Ovary (tissue), 9 donors: ENCODE data around the gene MICALL2. TPM values are rescaled to one million over a fixed set of nuclear protein-coding genes. Genes with fewer than 3 reads are reported as not detected.

ENCODE experiments used
- DNase-seq, 5 donors: peaks; one replicate each; pipeline ENCODE4 v3.0.0-alpha.2; 2019 to 2020
- H3K27ac ChIP-seq, 2 donors: fragments of 200-600 bp; one replicate each; pipeline versions ENCODE4 v1.5.1 to v1.8.0; 2019 to 2022
- H3K27me3 ChIP-seq: fragments of 200-600 bp; one replicate; pipeline ENCODE4 v1.8.0; 2022
- H3K36me3 ChIP-seq: fragments of 200-600 bp; sonication (generic); one replicate; pipeline ENCODE4 v1.5.1; 2019
- H3K4me1 ChIP-seq: one replicate; pipeline ENCODE4 v1.8.1; 2013; ENCODE audit warnings: mild to moderate bottlenecking, moderate library complexity; ENCODE audit not compliant: insufficient read depth
- H3K4me3 ChIP-seq: fragments of 200-600 bp; sonication (generic); one replicate; pipeline ENCODE4 v1.5.1; 2017
- H3K9me3 ChIP-seq, 2 donors: fragments of 200-600 bp in 1 of 2; sonication (generic) in 1 of 2; one replicate each; pipeline versions ENCODE4 v1.5.1 to v1.8.1; 2013 to 2019; ENCODE audit warnings: mild to moderate bottlenecking in 1 of 2, moderate library complexity in 1 of 2
- CTCF ChIP-seq, 3 donors: fragments of 450-650 bp in 2 of 3; fragments of 200-600 bp in 1 of 3; IDR thresholded peaks; one replicate each; pipeline versions ENCODE4 v1.5.1 to v1.8.0; 2016 to 2022; ENCODE audit warnings: antibody characterized with exemption in 3 of 3, mild to moderate bottlenecking in 1 of 3
- EP300 ChIP-seq: sonication (generic); formaldehyde crosslinking; IDR thresholded peaks from one replicate; pipeline ENCODE4 v1.6.1; 2017; ENCODE audit warnings: antibody characterized with exemption
- POLR2A ChIP-seq: fragments of 450-650 bp; IDR thresholded peaks from one replicate; pipeline ENCODE4 v1.6.1; 2017; ENCODE audit warnings: antibody characterized with exemption, mild to moderate bottlenecking, moderate library complexity
- WGBS, 3 donors: extraction: QIAGEN DNeasy Blood & Tissue Kit in 1 of 3; methylation state at CpG; one replicate each; pipeline versions ENCODE4 v1.1.5 to v1.1.7; 2013 to 2017; 5-methylcytosine and 5-hydroxymethylcytosine counted together
- intact Hi-C, 4 donors: fragments of 100-400 bp; cut with DNase I; formaldehyde crosslinking; loops; one replicate each; pipeline versions ENCODE4 v1.11.0 to v1.15.1; 2022 to 2023
- polyA plus RNA-seq, 2 donors: library from polyadenylated mRNA; stranded (reverse); fragments of 200-250 nt in 1 of 2; fragments of 350-450 nt in 1 of 2; fragmentation: Illumina TruSeq in 1 of 2; extraction: RNeasy Lipid Tissue Mini Kit (QIAGEN cat#74804) in 1 of 2; gene quantifications; one replicate each; pipeline ENCODE4 v1.2.3, GENCODE V29; 2013 to 2014
- total RNA-seq, 7 donors: library from RNA; depleted of rRNA in 2 of 7; stranded (reverse); fragments of >200 nt in 2 of 7; fragmentation: NEBNext Ultra II Directional in 3 of 7; extraction: Animal tissue kit (Norgen Biotek cat#: 25700) in 3 of 7; gene quantifications; one replicate each; pipeline versions ENCODE4 v1.1.0 to v1.2.4, GENCODE V29; 2016 to 2023
- donor health status: DM: no; HTN: no; CAD: no; lungs with moderate emphysema.
- donor health status: DM: no; HTN: no; CAD: no.
- donor health status: Bipolar disorder and iron deficiency.
- donor health status: DM: yes; HTN: yes; CAD: no.
- donor health status: DM: no; HTN: no; CAD: no.
- donor health status: DM: yes; HTN: yes; CAD: no.

Gene MICALL2
- total and polyA plus RNA-seq, 9 donors, result 0.95 to 13.4 (median 6.5) TPM

- WGBS, 3 donors, result 24 to 30% (median 25%) methylated on average over 17 to 21 of the region's 21 CpGs
- TF ChIP-seq POLR2A, result no peak
- no peak for TF ChIP-seq EP300
- TF ChIP-seq CTCF (IDR thresholded peaks at IDR 0.05), result no peak
- H3K9me3 ChIP-seq, result peaks cover 0 to 10% of the 10 kb centered on the region in 2 donors
- no peak overlapping the region for H3K4me3 ChIP-seq
- DNase-seq, result no peak
- intact Hi-C loops, result no loop called here
- no peak overlapping the region for H3K27ac ChIP-seq
- no peaks in the 10 kb centered on the region for H3K36me3 ChIP-seq
- no peaks in the 10 kb centered on the region for H3K27me3 ChIP-seq
- H3K4me1 ChIP-seq, result no peaks in the 10 kb centered on the region
Measured at GRCh38 chr7:1404898-1405548, 54.2 kb downstream of the MICALL2 start.

- Histone ChIP-seq H3K4me1 (no peaks in the 10 kb centered on the region), H3K36me3 (no peaks in the 10 kb centered on the region), H3K4me3 (no peak overlapping the region), H3K27me3 (no peaks in the 10 kb centered on the region), H3K27ac (no peak overlapping the region), H3K9me3 (peaks cover 0 to 10% of the 10 kb centered on the region in 2 donors)
- intact Hi-C loops, result no loop called here
- no peak for DNase-seq
- 6 to 16% (median 14%) methylated on average over 4 of the region's 4 CpGs for WGBS, 3 donors
- TF ChIP-seq CTCF (IDR thresholded peaks at IDR 0.05) (no peak), POLR2A (no peak), EP300 (no peak)
Measured at GRCh38 chr7:1404460-1404809, 54.8 kb downstream of the MICALL2 start.

GRCh38 chr7:1403638-1404459 is 55.4 kb downstream of the MICALL2 start:
- intact Hi-C loops, result no loop called here
- TF ChIP-seq EP300 (no peak), POLR2A (no peak), CTCF (IDR thresholded peaks at IDR 0.05) (no peak)
- Histone ChIP-seq H3K4me3 (no peak overlapping the region), H3K9me3 (peaks cover 0 to 10% of the 10 kb centered on the region in 2 donors), H3K36me3 (no peaks in the 10 kb centered on the region), H3K27ac (no peak overlapping the region), H3K4me1 (no peaks in the 10 kb centered on the region), H3K27me3 (no peaks in the 10 kb centered on the region)
- DNase-seq, result no peak
- 6 to 9% (median 7%) methylated on average over 40 to 41 of the region's 41 CpGs for WGBS, 3 donors

- intact Hi-C loops, result no loop called here
- H3K4me3 ChIP-seq, result no peak overlapping the region
Measured at GRCh38 chr7:1402791-1403637, 56.3 kb downstream of the MICALL2 start.

More at GRCh38 chr7:1402791-1403637, 56.3 kb downstream of the MICALL2 start:
- H3K27ac ChIP-seq, result no peak overlapping the region
- no peak for TF ChIP-seq EP300
- no peak for TF ChIP-seq CTCF (IDR thresholded peaks at IDR 0.05)
- no peak for TF ChIP-seq POLR2A
- H3K9me3 ChIP-seq, result peaks cover 0 to 10% of the 10 kb centered on the region in 2 donors
- H3K27me3 ChIP-seq, result no peaks in the 10 kb centered on the region
- no peaks in the 10 kb centered on the region for H3K4me1 ChIP-seq
- DNase-seq, result no peak
- 35 to 45% (median 38%) methylated on average over 11 of the region's 11 CpGs for WGBS, 3 donors
- no peaks in the 10 kb centered on the region for H3K36me3 ChIP-seq
